ENCODE measurements around the gene HSD17B14.

The HSD17B14 gene

GRCh38 chr19:48826606-48827020 lies 9.7 kb downstream of the HSD17B14 start:
- DNase-seq (ENCODE audit: low read depth), result no peak

GRCh38 chr19:48822514-48822913 lies 13.8 kb downstream of the HSD17B14 start:
- no peak for DNase-seq (ENCODE audit: low read depth)

GRCh38 chr19:48821633-48822032 lies 14.7 kb downstream of the HSD17B14 start:
- no peak for DNase-seq (ENCODE audit: low read depth)

GRCh38 chr19:48819366-48819816 lies 16.9 kb downstream of the HSD17B14 start:
- DNase-seq (ENCODE audit: low read depth), result no peak

GRCh38 chr19:48818234-48818820 lies 18.0 kb downstream of the HSD17B14 start:
- no peak for DNase-seq (ENCODE audit: low read depth)

- no peak for DNase-seq (ENCODE audit: low read depth)
Measured at GRCh38 chr19:48817585-48818124, 18.6 kb downstream of the HSD17B14 start.

- no peak for DNase-seq (ENCODE audit: low read depth)
Measured at GRCh38 chr19:48815870-48816501, 20.3 kb downstream of the HSD17B14 start.

GRCh38 chr19:48814895-48815294 lies 21.4 kb downstream of the HSD17B14 start:
- DNase-seq (ENCODE audit: low read depth), result no peak

GRCh38 chr19:48813123-48813913 lies 23.0 kb downstream of the HSD17B14 start:
- DNase-seq (ENCODE audit: low read depth), result no peak

GRCh38 chr19:48812094-48812929 lies 24.0 kb downstream of the HSD17B14 start:
- DNase-seq (ENCODE audit: low read depth), result peak; percentile 30

- DNase-seq (ENCODE audit: low read depth), result no peak
Measured at GRCh38 chr19:48810151-48810550, 26.1 kb downstream of the HSD17B14 start.

GRCh38 chr19:48807590-48808308 lies 28.5 kb downstream of the HSD17B14 start:
- DNase-seq (ENCODE audit: low read depth), result no peak

- DNase-seq (ENCODE audit: low read depth), result no peak
Measured at GRCh38 chr19:48806818-48807589, 29.3 kb downstream of the HSD17B14 start.

- peak; percentile 22 for DNase-seq (ENCODE audit: low read depth)
Measured at GRCh38 chr19:48806518-48806817, 29.8 kb downstream of the HSD17B14 start.

- no peak for DNase-seq (ENCODE audit: low read depth)
Measured at GRCh38 chr19:48805452-48805851, 30.8 kb downstream of the HSD17B14 start.

GRCh38 chr19:48804496-48804895 lies 31.8 kb downstream of the HSD17B14 start:
- DNase-seq (ENCODE audit: low read depth), result no peak

- DNase-seq (ENCODE audit: low read depth), result no peak
Measured at GRCh38 chr19:48802623-48803022, 33.7 kb downstream of the HSD17B14 start.

- no peak for DNase-seq (ENCODE audit: low read depth)
Measured at GRCh38 chr19:48799358-48800300, 36.7 kb downstream of the HSD17B14 start.

GRCh38 chr19:48798937-48799336 lies 37.4 kb downstream of the HSD17B14 start:
- no peak for DNase-seq (ENCODE audit: low read depth)
